IMR-90 (cell line): Measurements from ENCODE around the gene ARMC10. TPM values are rescaled to one million over a fixed set of nuclear protein-coding genes. Genes with fewer than 3 reads are reported as not detected.

Experiments
- ATAC-seq: fragments of 200-7000 bp; cut with Tn5 transposase; 2 replicates; pipeline ENCODE4 v1.9.1; 2020; ENCODE audit warnings: low read depth, mild to moderate bottlenecking, moderate library complexity
- BruUV-seq: library from RNA; stranded (reverse); fragments of 400-500 nt; replicated peaks from 2 replicates; lab custom pipeline; 2021; lab: Mats Ljungman, UMichigan
- CTCF ChIA-PET: fragments of 300-600 bp; formaldehyde crosslinking; extraction: SDS; loops from one replicate; lab custom pipeline; 2021; ENCODE audit warnings: antibody characterized with exemption; lab: Yijun Ruan, JAX
- POLR2A ChIA-PET: fragments of 300-600 bp; sonication (Branson Sonifier 250); formaldehyde crosslinking; loops from one replicate; lab custom pipeline; 2022; ENCODE audit warnings: antibody characterized with exemption; ENCODE audit not compliant: unreplicated experiment; lab: Charles Lee
- DNase-seq: peaks from one replicate; pipeline ENCODE4 v3.0.0; 2013
- H2AFZ ChIP-seq: replicated peaks from 2 replicates; pipeline ENCODE3; 2013; ENCODE audit warnings: low read length, mild to moderate bottlenecking; ENCODE audit not compliant: poor library complexity
- H2AK5ac ChIP-seq: 2 replicates; pipeline ENCODE4 v1.6.1; 2013; ENCODE audit warnings: low read depth, low read length, inconsistent platforms
- H2AK9ac ChIP-seq: replicated peaks from 2 replicates; pipeline ENCODE3; 2013; ENCODE audit warnings: mild to moderate bottlenecking, low read depth, low read length, moderate library complexity; ENCODE audit not compliant: poor library complexity
- H2BK120ac ChIP-seq: 2 replicates; pipeline ENCODE4 v1.6.1; 2013; ENCODE audit warnings: low read depth, low read length, inconsistent platforms
- H2BK15ac ChIP-seq: 3 replicates; pipeline ENCODE4 v1.6.1; 2013; ENCODE audit warnings: low read depth, low read length, inconsistent platforms
- H2BK20ac ChIP-seq: 2 replicates; pipeline ENCODE4 v1.6.1; 2013; ENCODE audit warnings: low read depth, mild to moderate bottlenecking, inconsistent platforms, low read length, moderate library complexity
- H2BK5ac ChIP-seq: 2 replicates; pipeline ENCODE4 v1.6.1; 2013; ENCODE audit warnings: mild to moderate bottlenecking, low read depth, low read length, inconsistent platforms; ENCODE audit not compliant: poor library complexity, severe bottlenecking
- H3K14ac ChIP-seq: replicated peaks from 2 replicates; pipeline ENCODE4 v1.6.1; 2013; ENCODE audit warnings: low read depth, low read length, inconsistent platforms
- H3K18ac ChIP-seq: 2 replicates; pipeline ENCODE4 v1.6.1; 2013; ENCODE audit warnings: low read depth, low read length, control low read depth
- H3K23ac ChIP-seq: 2 replicates; pipeline ENCODE4 v1.6.1; 2013; ENCODE audit warnings: low read depth, low read length, inconsistent platforms
- H3K27ac ChIP-seq: 2 replicates; pipeline ENCODE4 v1.5.1; 2013; ENCODE audit warnings: mild to moderate bottlenecking, control low read depth, low read length; ENCODE audit not compliant: insufficient read depth
- H3K27me3 ChIP-seq: 2 replicates; pipeline ENCODE4 v1.6.1; 2013; ENCODE audit warnings: low read length; ENCODE audit not compliant: control insufficient read depth, insufficient read depth
- H3K36me3 ChIP-seq: 2 replicates; pipeline ENCODE4 v1.6.1; 2013; ENCODE audit warnings: low read length, mixed read lengths; ENCODE audit not compliant: control insufficient read depth, insufficient read depth
- H3K4ac ChIP-seq: 2 replicates; pipeline ENCODE4 v1.6.1; 2013; ENCODE audit warnings: low read depth, low read length, inconsistent platforms
- H3K4me1 ChIP-seq: 2 replicates; pipeline ENCODE4 v1.6.1; 2013; ENCODE audit warnings: low read length, mixed read lengths; ENCODE audit not compliant: control insufficient read depth, insufficient read depth
- H3K4me2 ChIP-seq: 2 replicates; pipeline ENCODE4 v1.6.1; 2013; ENCODE audit warnings: low read depth, mild to moderate bottlenecking, control low read depth, low read length, moderate library complexity
- H3K4me3 ChIP-seq: 2 replicates; pipeline ENCODE4 v1.5.1; 2013; ENCODE audit warnings: low read depth, mild to moderate bottlenecking, control low read depth, low read length, moderate library complexity; ENCODE audit not compliant: insufficient read depth
- H3K56ac ChIP-seq: 2 replicates; pipeline ENCODE4 v1.6.1; 2013; ENCODE audit warnings: low read length, inconsistent platforms; ENCODE audit not compliant: insufficient read depth; ENCODE audit errors: extremely low read depth
- H3K79me1 ChIP-seq, 2 experiments: 2 replicates each; pipeline ENCODE4 v1.6.1; 2013; ENCODE audit warnings: low read length in 2 of 2, inconsistent platforms in 1 of 2, low read depth in 1 of 2
- H3K9ac ChIP-seq: 2 replicates; pipeline ENCODE4 v1.6.1; 2013; ENCODE audit warnings: low read depth, low read length, control low read depth
- H3K9me1 ChIP-seq: 2 replicates; pipeline ENCODE4 v1.6.1; 2013; ENCODE audit warnings: low read length, inconsistent platforms; ENCODE audit not compliant: insufficient read depth
- H3K9me3 ChIP-seq: 2 replicates; pipeline ENCODE4 v1.6.1; 2013; ENCODE audit warnings: low read length; ENCODE audit not compliant: control insufficient read depth, insufficient read depth
- H4K20me1 ChIP-seq: 2 replicates; pipeline ENCODE4 v1.6.1; 2013; ENCODE audit warnings: low read length, inconsistent platforms; ENCODE audit not compliant: insufficient read depth
- H4K5ac ChIP-seq: 2 replicates; pipeline ENCODE4 v1.6.1; 2013; ENCODE audit warnings: mild to moderate bottlenecking, low read depth, low read length, control low read depth
- H4K8ac ChIP-seq, 2 experiments: 2 replicates each; pipeline ENCODE4 v1.6.1; 2013; ENCODE audit warnings: low read depth in 2 of 2, low read length in 2 of 2, control low read depth in 1 of 2, inconsistent platforms in 1 of 2
- H4K91ac ChIP-seq: 2 replicates; pipeline ENCODE4 v1.6.1; 2013; ENCODE audit warnings: low read depth, low read length, inconsistent platforms; ENCODE audit not compliant: insufficient read depth
- BHLHE40 ChIP-seq: fragments of 150-350 bp; IDR thresholded peaks from 2 replicates; pipeline ENCODE4 v1.6.1; 2016; ENCODE audit warnings: mild to moderate bottlenecking, low read depth, low read length
- CEBPB ChIP-seq: IDR thresholded peaks from 2 replicates; pipeline ENCODE4 v1.6.1; 2012; ENCODE audit warnings: low read depth, low read length, improper control_type of control experiment
- CHD1 ChIP-seq: IDR thresholded peaks from 2 replicates; pipeline ENCODE4 v1.6.1; 2012; ENCODE audit warnings: low read depth, low read length, improper control_type of control experiment
- FOS ChIP-seq: fragments of 150-350 bp; IDR thresholded peaks from 2 replicates; pipeline ENCODE4 v1.6.1; 2016; ENCODE audit warnings: low read depth, low read length
- MAFK ChIP-seq: IDR thresholded peaks from 2 replicates; pipeline ENCODE4 v1.6.1; 2012; ENCODE audit warnings: low read depth, low read length, improper control_type of control experiment
- MAZ ChIP-seq: IDR thresholded peaks from 2 replicates; pipeline ENCODE4 v1.6.1; 2012; ENCODE audit warnings: low read depth, mild to moderate bottlenecking, low read length, improper control_type of control experiment, moderate library complexity, borderline replicate concordance
- MXI1 ChIP-seq: IDR thresholded peaks from 2 replicates; pipeline ENCODE4 v1.6.1; 2012; ENCODE audit warnings: low read depth, mild to moderate bottlenecking, low read length, moderate library complexity, borderline replicate concordance
- NFE2L2 ChIP-seq: fragments of 150-350 bp; IDR thresholded peaks from 2 replicates; pipeline ENCODE4 v1.6.1; 2016; ENCODE audit warnings: low read depth, mild to moderate bottlenecking, low read length
- POLR2A ChIP-seq: IDR thresholded peaks from 2 replicates; pipeline ENCODE4 v1.6.1; 2012; ENCODE audit warnings: mild to moderate bottlenecking, low read depth, low read length
- RAD21 ChIP-seq: IDR thresholded peaks from 2 replicates; pipeline ENCODE4 v1.6.1; 2012; ENCODE audit warnings: low read length, improper control_type of control experiment
- RCOR1 ChIP-seq: IDR thresholded peaks from 2 replicates; pipeline ENCODE4 v1.6.1; 2012; ENCODE audit warnings: mild to moderate bottlenecking, low read length, improper control_type of control experiment; ENCODE audit not compliant: insufficient replicate concordance
- RFX5 ChIP-seq: IDR thresholded peaks from 2 replicates; pipeline ENCODE4 v1.8.0; 2012; ENCODE audit warnings: low read depth, mild to moderate bottlenecking, low read length, moderate library complexity
- SMC3 ChIP-seq: fragments of 150-350 bp; IDR thresholded peaks from 2 replicates; pipeline ENCODE4 v1.6.1; 2016; ENCODE audit warnings: low read depth, mild to moderate bottlenecking, antibody characterized with exemption, low read length, moderate library complexity
- WGBS, 2 experiments: methylation state at CpG; one replicate each; pipeline versions ENCODE4 v1.1.5 to v1.1.7; 2013; ENCODE audit warnings: missing lambda C conversion rate in 2 of 2; ENCODE audit not compliant: insufficient read length in 1 of 2; ENCODE audit errors: extremely low coverage in 2 of 2; 5-methylcytosine and 5-hydroxymethylcytosine counted together
- dilution Hi-C: fragments of 300-500 bp; cut with HindIII; formaldehyde crosslinking; loops from one replicate; pipeline ENCODE4 v1.14.3; 2018; ENCODE audit warnings: low sequenced_read_pairs; ENCODE audit not compliant: unreplicated experiment
- in situ Hi-C: fragments of 300-500 bp; cut with MboI; formaldehyde crosslinking; loops from 3 replicates; pipeline ENCODE4 v1.14.3; 2019; ENCODE audit warnings: low sequenced_read_pairs, inconsistent platforms, mixed read lengths
- intact Hi-C: fragments of 100-400 bp; cut with micrococcal nuclease; formaldehyde crosslinking; loops from 2 replicates; pipeline ENCODE4 v1.10.0; 2022
- polyA plus RNA-seq, 3 experiments: library from polyadenylated mRNA; depleted of rRNA; stranded (reverse); fragments of >200 nt; gene quantifications; 2 replicates each; pipeline ENCODE4 v1.2.3, GENCODE V29; 2012; ENCODE audit warnings: low replicate concordance in 1 of 3
- total RNA-seq: library from RNA; depleted of rRNA; stranded (reverse); fragments of >200 nt; gene quantifications from 2 replicates; pipeline ENCODE4 v1.2.3, GENCODE V29; 2012
- TF ChIP-seq, protein P1 (sequence below): fragments of 150-350 bp; IDR thresholded peaks from 2 replicates; pipeline ENCODE4 v1.6.1; 2016; ENCODE audit warnings: low read depth, mild to moderate bottlenecking, low read length, moderate library complexity, borderline replicate concordance
- TF ChIP-seq, protein P2 (sequence below): fragments of 150-350 bp; IDR thresholded peaks from 2 replicates; pipeline ENCODE4 v1.6.1; 2017; ENCODE audit warnings: mild to moderate bottlenecking, antibody characterized with exemption, low read length, low read depth
- TF ChIP-seq, protein P3 (sequence below): conservative IDR thresholded peaks from 2 replicates; pipeline ENCODE4 v1.5.1; 2012; ENCODE audit warnings: mild to moderate bottlenecking, low read depth, low read length, improper control_type of control experiment

The ARMC10 gene
- total and polyA plus RNA-seq, 2 of the 4 experiments (the other 2 are of a cell fraction), result 17.4 to 21.0 TPM

DNA sequence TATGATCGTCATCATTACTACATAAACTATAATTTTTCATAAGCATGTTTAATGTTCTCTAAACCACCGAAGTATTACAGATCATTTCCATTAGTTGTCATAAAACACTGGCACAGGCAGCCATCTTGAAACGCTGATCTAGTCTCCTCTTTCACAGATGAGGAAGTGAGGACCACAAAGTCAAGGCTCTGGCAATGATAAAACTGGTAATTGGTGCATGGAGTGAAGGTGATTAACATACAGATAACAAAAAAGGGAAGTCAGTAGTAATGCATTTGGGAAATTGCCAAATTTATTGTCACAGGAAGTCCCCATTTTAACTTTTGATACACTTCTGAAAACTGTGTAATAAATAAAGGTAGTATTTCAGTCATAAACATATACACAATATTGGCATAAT, 49.6 kb upstream of the ARMC10 start:
- Histone ChIP-seq H3K9me3 (no peaks in the 10 kb centered on the region), H3K27me3 (no peaks in the 10 kb centered on the region), H2AK9ac (no peak overlapping the region), H2BK120ac (no peak overlapping the region), H4K91ac (no peak overlapping the region), H2BK5ac (no peak overlapping the region), H4K8ac (no peak overlapping the region), H3K23ac (no peak overlapping the region), H3K56ac (no peak overlapping the region), H3K9me1 (no peaks in the 10 kb centered on the region), H2AK5ac (no peak overlapping the region), H2BK20ac (no peak overlapping the region), H3K18ac (no peak overlapping the region), H3K4me1 (no peaks in the 10 kb centered on the region), H3K36me3 (no peaks in the 10 kb centered on the region), H3K27ac (no peak overlapping the region), H3K9ac (no peak overlapping the region), H3K4ac (no peak overlapping the region), H3K4me2 (no peak overlapping the region), H4K5ac (no peak overlapping the region), H2AFZ (no peak overlapping the region), H4K20me1 (no peaks in the 10 kb centered on the region), H3K79me1 (no peaks in the 10 kb centered on the region), H2BK15ac (no peak overlapping the region), H3K4me3 (no peak overlapping the region), H3K14ac (no peak overlapping the region)
- in situ Hi-C loops (no loop called here), dilution Hi-C loops (no loop called here), intact Hi-C loops (no loop called here)
- ATAC-seq, result no peak
- no peak for DNase-seq
- BruUV-seq, result no TSS peak
- POLR2A ChIA-PET, result no interaction called here
- CTCF ChIA-PET, result no interaction called here
- no peak for TF ChIP-seq MXI1
- no peak for TF ChIP-seq RFX5
- no peak for TF ChIP-seq FOS
- no peak for TF ChIP-seq NFE2L2
- TF ChIP-seq BHLHE40, result no peak
- TF ChIP-seq RCOR1, result no peak
- TF ChIP-seq, protein P1, sequence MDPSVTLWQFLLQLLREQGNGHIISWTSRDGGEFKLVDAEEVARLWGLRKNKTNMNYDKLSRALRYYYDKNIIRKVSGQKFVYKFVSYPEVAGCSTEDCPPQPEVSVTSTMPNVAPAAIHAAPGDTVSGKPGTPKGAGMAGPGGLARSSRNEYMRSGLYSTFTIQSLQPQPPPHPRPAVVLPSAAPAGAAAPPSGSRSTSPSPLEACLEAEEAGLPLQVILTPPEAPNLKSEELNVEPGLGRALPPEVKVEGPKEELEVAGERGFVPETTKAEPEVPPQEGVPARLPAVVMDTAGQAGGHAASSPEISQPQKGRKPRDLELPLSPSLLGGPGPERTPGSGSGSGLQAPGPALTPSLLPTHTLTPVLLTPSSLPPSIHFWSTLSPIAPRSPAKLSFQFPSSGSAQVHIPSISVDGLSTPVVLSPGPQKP, result no peak
- TF ChIP-seq POLR2A, result no peak
- TF ChIP-seq, protein P2, sequence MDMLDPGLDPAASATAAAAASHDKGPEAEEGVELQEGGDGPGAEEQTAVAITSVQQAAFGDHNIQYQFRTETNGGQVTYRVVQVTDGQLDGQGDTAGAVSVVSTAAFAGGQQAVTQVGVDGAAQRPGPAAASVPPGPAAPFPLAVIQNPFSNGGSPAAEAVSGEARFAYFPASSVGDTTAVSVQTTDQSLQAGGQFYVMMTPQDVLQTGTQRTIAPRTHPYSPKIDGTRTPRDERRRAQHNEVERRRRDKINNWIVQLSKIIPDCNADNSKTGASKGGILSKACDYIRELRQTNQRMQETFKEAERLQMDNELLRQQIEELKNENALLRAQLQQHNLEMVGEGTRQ, result no peak
- TF ChIP-seq CHD1, result no peak
- no peak for TF ChIP-seq CEBPB
- no peak for TF ChIP-seq MAZ
- TF ChIP-seq RAD21, result no peak
- no peak for TF ChIP-seq SMC3
- no peak for TF ChIP-seq MAFK
- TF ChIP-seq, protein P3, sequence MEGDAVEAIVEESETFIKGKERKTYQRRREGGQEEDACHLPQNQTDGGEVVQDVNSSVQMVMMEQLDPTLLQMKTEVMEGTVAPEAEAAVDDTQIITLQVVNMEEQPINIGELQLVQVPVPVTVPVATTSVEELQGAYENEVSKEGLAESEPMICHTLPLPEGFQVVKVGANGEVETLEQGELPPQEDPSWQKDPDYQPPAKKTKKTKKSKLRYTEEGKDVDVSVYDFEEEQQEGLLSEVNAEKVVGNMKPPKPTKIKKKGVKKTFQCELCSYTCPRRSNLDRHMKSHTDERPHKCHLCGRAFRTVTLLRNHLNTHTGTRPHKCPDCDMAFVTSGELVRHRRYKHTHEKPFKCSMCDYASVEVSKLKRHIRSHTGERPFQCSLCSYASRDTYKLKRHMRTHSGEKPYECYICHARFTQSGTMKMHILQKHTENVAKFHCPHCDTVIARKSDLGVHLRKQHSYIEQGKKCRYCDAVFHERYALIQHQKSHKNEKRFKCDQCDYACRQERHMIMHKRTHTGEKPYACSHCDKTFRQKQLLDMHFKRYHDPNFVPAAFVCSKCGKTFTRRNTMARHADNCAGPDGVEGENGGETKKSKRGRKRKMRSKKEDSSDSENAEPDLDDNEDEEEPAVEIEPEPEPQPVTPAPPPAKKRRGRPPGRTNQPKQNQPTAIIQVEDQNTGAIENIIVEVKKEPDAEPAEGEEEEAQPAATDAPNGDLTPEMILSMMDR, result no peak
- no CpG with 5 or more reads among the region's 3 CpGs for WGBS, 2 experiments
